Measurements from ENCODE around the gene CST9L.

The CST9L gene

DNA sequence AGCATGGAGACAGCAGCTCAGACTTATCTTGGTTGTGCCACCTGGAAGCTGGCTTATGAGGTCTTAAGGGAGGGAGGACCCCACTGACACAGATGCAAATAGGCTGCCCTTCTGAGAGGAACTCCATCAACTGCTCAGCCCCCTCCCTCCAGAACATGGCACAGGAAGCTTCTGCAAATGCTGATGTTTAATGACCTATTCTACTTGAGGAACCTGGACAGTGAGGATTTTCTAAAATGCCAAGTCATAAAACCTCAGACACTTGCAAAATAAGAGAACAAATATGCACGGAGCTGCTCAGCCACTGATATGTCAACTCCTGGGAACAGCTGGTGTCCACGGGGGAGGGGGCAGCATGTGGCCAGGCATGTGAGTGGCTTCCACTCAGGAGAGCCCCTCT, 34.0 kb upstream of the CST9L start:
- Histone ChIP-seq H3K4me1 (ENCODE audit: control insufficient read depth, insufficient read depth, low read length) (no peaks in the 10 kb centered on the region), H3K36me3 (ENCODE audit: control insufficient read depth, insufficient read depth, low read length) (no peaks in the 10 kb centered on the region), H3K4me3 (ENCODE audit: low read length) (no peak overlapping the region), H3K27ac (ENCODE audit: low read depth, low read length) (no peak overlapping the region), H3K9ac (ENCODE audit: low read length) (no peak overlapping the region), H3K27me3 (ENCODE audit: control insufficient read depth, insufficient read depth, low read length) (no peaks in the 10 kb centered on the region)

GRCh38 chr20:23601715-23602114, 33.4 kb upstream of the CST9L start:
- H3K4me3 ChIP-seq (ENCODE audit: low read length) = no peak overlapping the region
- H3K9ac ChIP-seq (ENCODE audit: low read length) = no peak overlapping the region
- no peaks in the 10 kb centered on the region for H3K36me3 ChIP-seq (ENCODE audit: control insufficient read depth, insufficient read depth, low read length)
- no peaks in the 10 kb centered on the region for H3K27me3 ChIP-seq (ENCODE audit: control insufficient read depth, insufficient read depth, low read length)
- no peak overlapping the region for H3K27ac ChIP-seq (ENCODE audit: low read depth, low read length)
- H3K4me1 ChIP-seq (ENCODE audit: control insufficient read depth, insufficient read depth, low read length) = no peaks in the 10 kb centered on the region

DNA sequence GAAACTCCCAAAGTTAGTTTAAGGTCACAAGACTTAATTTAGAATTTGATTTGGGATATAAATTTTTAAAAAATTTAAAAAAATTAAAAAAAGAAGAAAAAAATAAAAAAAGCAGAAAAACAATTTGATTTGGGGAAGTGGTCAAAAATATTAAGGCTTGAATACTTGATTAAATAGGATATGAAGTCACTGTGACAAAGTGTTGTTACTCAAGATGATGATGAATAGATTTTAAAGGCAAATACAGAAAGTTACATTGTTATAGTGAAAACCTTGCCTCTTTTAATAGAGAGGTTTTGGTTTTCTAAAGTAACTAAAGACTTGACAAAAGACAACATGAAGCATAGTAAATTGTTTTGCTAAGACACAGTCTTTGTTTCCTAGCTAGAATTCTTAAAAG, 30.2 kb upstream of the CST9L start:
- no peak overlapping the region for H3K4me3 ChIP-seq (ENCODE audit: low read length)

GRCh38 chr20:23596579-23597250, 28.4 kb upstream of the CST9L start:
- no peak overlapping the region for H3K27ac ChIP-seq (ENCODE audit: low read depth, low read length)
- H3K4me3 ChIP-seq (ENCODE audit: low read length) = no peak overlapping the region
- no peak overlapping the region for H3K9ac ChIP-seq (ENCODE audit: low read length)
- H3K4me1 ChIP-seq (ENCODE audit: control insufficient read depth, insufficient read depth, low read length) = no peaks in the 10 kb centered on the region
- no peaks in the 10 kb centered on the region for H3K36me3 ChIP-seq (ENCODE audit: control insufficient read depth, insufficient read depth, low read length)
- H3K27me3 ChIP-seq (ENCODE audit: control insufficient read depth, insufficient read depth, low read length) = no peaks in the 10 kb centered on the region

More for the DNA sequence above, 30.2 kb upstream of the CST9L start:
- Histone ChIP-seq H3K27ac (ENCODE audit: low read depth, low read length) (no peak overlapping the region), H3K36me3 (ENCODE audit: control insufficient read depth, insufficient read depth, low read length) (no peaks in the 10 kb centered on the region), H3K9ac (ENCODE audit: low read length) (no peak overlapping the region), H3K4me1 (ENCODE audit: control insufficient read depth, insufficient read depth, low read length) (no peaks in the 10 kb centered on the region), H3K27me3 (ENCODE audit: control insufficient read depth, insufficient read depth, low read length) (no peaks in the 10 kb centered on the region)

DNA sequence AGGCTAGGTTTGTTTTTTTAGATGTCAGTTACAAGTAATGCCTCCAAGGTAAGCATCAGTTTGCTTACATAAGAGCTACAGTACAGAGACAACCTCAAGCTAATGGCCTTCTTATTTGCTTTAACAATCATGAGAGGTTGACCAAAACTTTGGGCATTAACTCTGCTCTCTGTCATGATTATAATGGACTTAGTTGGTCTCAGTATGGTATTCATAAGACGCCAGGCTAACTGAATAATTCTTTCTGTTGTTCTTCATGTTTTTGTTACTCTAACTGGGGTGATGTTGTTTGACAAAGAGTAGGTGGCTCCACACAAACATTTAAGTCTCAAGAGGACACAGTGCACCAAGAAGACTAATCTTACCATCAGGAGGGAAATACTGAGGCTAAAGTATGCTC, 27.7 kb upstream of the CST9L start:
- Histone ChIP-seq H3K27me3 (ENCODE audit: control insufficient read depth, insufficient read depth, low read length) (no peaks in the 10 kb centered on the region), H3K4me1 (ENCODE audit: control insufficient read depth, insufficient read depth, low read length) (no peaks in the 10 kb centered on the region), H3K27ac (ENCODE audit: low read depth, low read length) (no peak overlapping the region), H3K9ac (ENCODE audit: low read length) (no peak overlapping the region), H3K36me3 (ENCODE audit: control insufficient read depth, insufficient read depth, low read length) (no peaks in the 10 kb centered on the region), H3K4me3 (ENCODE audit: low read length) (no peak overlapping the region)

- no peak overlapping the region for H3K4me3 ChIP-seq (ENCODE audit: low read length)
- no peak overlapping the region for H3K27ac ChIP-seq (ENCODE audit: low read depth, low read length)
- H3K27me3 ChIP-seq (ENCODE audit: control insufficient read depth, insufficient read depth, low read length) = peaks cover 2% of the 10 kb centered on the region
- no peaks in the 10 kb centered on the region for H3K36me3 ChIP-seq (ENCODE audit: control insufficient read depth, insufficient read depth, low read length)
- H3K9ac ChIP-seq (ENCODE audit: low read length) = no peak overlapping the region
- no peaks in the 10 kb centered on the region for H3K4me1 ChIP-seq (ENCODE audit: control insufficient read depth, insufficient read depth, low read length)
These were observed 20.4 kb upstream of the CST9L start for GRCh38 chr20:23588434-23589403.

DNA sequence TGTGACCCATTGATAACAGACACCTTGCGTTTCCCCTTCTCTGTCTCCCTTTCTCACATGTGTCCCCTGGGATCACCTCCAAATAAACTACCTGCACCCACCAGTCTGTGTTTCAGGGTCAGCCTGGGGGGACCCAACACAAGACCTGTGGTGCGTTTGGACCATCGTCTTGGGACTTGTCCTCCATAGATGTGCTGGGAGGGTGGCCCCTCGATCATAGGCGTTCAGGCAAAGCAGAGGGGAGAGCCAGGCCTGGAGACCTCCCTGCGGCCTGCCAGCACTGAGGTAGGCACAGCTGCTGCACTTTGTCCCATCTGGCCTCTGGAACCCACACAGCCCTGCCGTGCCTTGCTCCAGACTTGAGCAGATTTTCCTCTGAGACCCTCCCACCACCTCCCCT, 19.3 kb upstream of the CST9L start:
- Histone ChIP-seq H3K27ac (ENCODE audit: low read depth, low read length) (no peak overlapping the region), H3K36me3 (ENCODE audit: control insufficient read depth, insufficient read depth, low read length) (no peaks in the 10 kb centered on the region), H3K9ac (ENCODE audit: low read length) (no peak overlapping the region), H3K27me3 (ENCODE audit: control insufficient read depth, insufficient read depth, low read length) (peaks cover 2% of the 10 kb centered on the region), H3K4me3 (ENCODE audit: low read length) (no peak overlapping the region), H3K4me1 (ENCODE audit: control insufficient read depth, insufficient read depth, low read length) (no peaks in the 10 kb centered on the region)

- H3K9ac ChIP-seq (ENCODE audit: low read length) = no peak overlapping the region
- H3K36me3 ChIP-seq (ENCODE audit: control insufficient read depth, insufficient read depth, low read length) = no peaks in the 10 kb centered on the region
- no peak overlapping the region for H3K4me3 ChIP-seq (ENCODE audit: low read length)
- H3K27me3 ChIP-seq (ENCODE audit: control insufficient read depth, insufficient read depth, low read length) = peaks cover 2% of the 10 kb centered on the region
- H3K27ac ChIP-seq (ENCODE audit: low read depth, low read length) = no peak overlapping the region
- H3K4me1 ChIP-seq (ENCODE audit: control insufficient read depth, insufficient read depth, low read length) = no peaks in the 10 kb centered on the region
These were observed 18.6 kb upstream of the CST9L start for GRCh38 chr20:23586735-23587525.

- Histone ChIP-seq H3K4me1 (ENCODE audit: control insufficient read depth, insufficient read depth, low read length) (no peaks in the 10 kb centered on the region), H3K9ac (ENCODE audit: low read length) (no peak overlapping the region), H3K4me3 (ENCODE audit: low read length) (no peak overlapping the region), H3K36me3 (ENCODE audit: control insufficient read depth, insufficient read depth, low read length) (no peaks in the 10 kb centered on the region), H3K27ac (ENCODE audit: low read depth, low read length) (no peak overlapping the region), H3K27me3 (ENCODE audit: control insufficient read depth, insufficient read depth, low read length) (peaks cover 2% of the 10 kb centered on the region)
These were observed 17.8 kb upstream of the CST9L start for GRCh38 chr20:23585808-23586734.

DNA sequence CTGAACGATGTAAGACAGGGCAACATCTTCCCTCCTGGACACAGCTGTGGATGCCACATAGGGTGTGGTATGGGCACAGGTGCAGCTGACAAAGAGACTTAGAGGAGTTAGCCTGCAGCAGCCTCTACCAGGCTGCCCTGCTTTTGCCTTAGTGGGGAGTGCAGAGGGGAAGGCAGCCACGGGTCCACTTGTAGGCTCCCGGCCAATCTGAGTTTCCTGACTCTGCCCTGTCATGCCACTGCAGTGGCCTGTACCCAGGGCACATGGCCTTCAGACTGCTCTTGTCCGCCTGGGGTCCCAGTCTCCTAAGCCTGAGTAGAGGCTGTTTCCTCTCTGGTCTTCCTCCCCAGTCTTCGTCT, 17.1 kb upstream of the CST9L start:
- Histone ChIP-seq H3K4me3 (ENCODE audit: low read length) (no peak overlapping the region), H3K4me1 (ENCODE audit: control insufficient read depth, insufficient read depth, low read length) (no peaks in the 10 kb centered on the region), H3K27ac (ENCODE audit: low read depth, low read length) (no peak overlapping the region), H3K36me3 (ENCODE audit: control insufficient read depth, insufficient read depth, low read length) (no peaks in the 10 kb centered on the region), H3K9ac (ENCODE audit: low read length) (no peak overlapping the region), H3K27me3 (ENCODE audit: control insufficient read depth, insufficient read depth, low read length) (peaks cover 2% of the 10 kb centered on the region)

DNA sequence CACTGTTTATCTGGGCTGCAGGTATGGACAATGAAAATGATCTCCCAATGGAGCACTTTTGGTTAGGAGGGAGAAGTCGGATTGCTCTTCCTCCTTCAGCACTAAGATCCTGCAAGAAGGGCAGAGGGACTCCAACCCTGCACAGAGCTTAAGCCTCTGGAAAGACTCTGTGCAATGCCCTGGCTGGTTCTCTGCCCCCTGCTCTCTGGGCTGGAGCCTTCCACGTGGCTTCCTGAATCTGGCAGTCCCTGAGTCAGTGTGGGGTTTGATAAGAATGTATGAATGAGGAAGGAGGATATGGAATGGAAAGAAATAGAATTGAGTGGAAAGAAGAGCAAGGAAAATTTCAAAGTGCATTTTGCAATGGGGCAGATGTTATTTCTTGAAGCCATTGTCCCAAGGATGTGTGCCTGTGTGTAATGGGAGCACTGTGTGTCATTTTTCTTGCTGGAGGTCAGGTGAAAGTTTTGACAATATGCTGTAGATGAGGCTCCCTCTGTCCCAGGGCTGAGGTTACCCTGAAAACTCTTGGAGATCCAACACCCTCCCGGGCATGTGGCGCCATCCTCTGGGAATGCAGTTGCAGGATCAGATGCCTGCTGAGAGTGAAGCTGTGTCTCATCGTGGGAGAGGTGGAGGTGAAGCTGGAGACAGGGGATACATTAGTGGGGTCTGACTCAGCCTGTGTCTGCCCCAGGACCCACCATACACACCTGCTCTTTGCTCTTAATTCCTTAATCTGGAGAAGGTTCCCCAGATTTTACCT, 16.3 kb upstream of the CST9L start:
- Histone ChIP-seq H3K9ac (ENCODE audit: low read length) (no peak overlapping the region), H3K4me1 (ENCODE audit: control insufficient read depth, insufficient read depth, low read length) (no peaks in the 10 kb centered on the region), H3K4me3 (ENCODE audit: low read length) (no peak overlapping the region), H3K27me3 (ENCODE audit: control insufficient read depth, insufficient read depth, low read length) (peaks cover 2% of the 10 kb centered on the region), H3K36me3 (ENCODE audit: control insufficient read depth, insufficient read depth, low read length) (no peaks in the 10 kb centered on the region), H3K27ac (ENCODE audit: low read depth, low read length) (no peak overlapping the region)
